ENCODE results near the gene PARL.

Gene PARL

GRCh38 chr3:183837390-183837789 is 47.3 kb downstream of the PARL start:
- TF ChIP-seq EZH2 (IDR thresholded peaks at IDR 0.05): no peak
- no peak for TF ChIP-seq FOXP2 (optimal IDR thresholded peaks at IDR 0.05; ENCODE audit: control extremely low read depth, extremely low read length, insufficient read depth)
- TF ChIP-seq POLR2AphosphoS5 (IDR thresholded peaks at IDR 0.05; ENCODE audit: borderline replicate concordance, low read depth, low read length): no peak
- no peak for DNase-seq (ENCODE audit: low read depth, low spot score)
- Histone ChIP-seq H3K9ac (ENCODE audit: insufficient read length) (no peak overlapping the region), H3K4me3 (no peak overlapping the region), H3K27ac (no peak overlapping the region), H3K9me3 (ENCODE audit: low read depth, low read length) (no peaks in the 10 kb centered on the region), H3K36me3 (ENCODE audit: insufficient read depth, low read length) (peaks cover 58% of the 10 kb centered on the region)

- no peak overlapping the region for H3K27ac ChIP-seq
- H3K9ac ChIP-seq (ENCODE audit: insufficient read length): no peak overlapping the region
- DNase-seq (ENCODE audit: low read depth, low spot score): no peak
- no peaks in the 10 kb centered on the region for H3K9me3 ChIP-seq (ENCODE audit: low read depth, low read length)
- H3K4me3 ChIP-seq: no peak overlapping the region
- TF ChIP-seq EZH2 (IDR thresholded peaks at IDR 0.05) (no peak), FOXP2 (optimal IDR thresholded peaks at IDR 0.05; ENCODE audit: control extremely low read depth, extremely low read length, insufficient read depth) (no peak), POLR2AphosphoS5 (IDR thresholded peaks at IDR 0.05; ENCODE audit: borderline replicate concordance, low read depth, low read length) (no peak)
- H3K36me3 ChIP-seq (ENCODE audit: insufficient read depth, low read length): peaks cover 40% of the 10 kb centered on the region
These were observed 51.2 kb downstream of the PARL start for GRCh38 chr3:183833516-183833915.

DNA sequence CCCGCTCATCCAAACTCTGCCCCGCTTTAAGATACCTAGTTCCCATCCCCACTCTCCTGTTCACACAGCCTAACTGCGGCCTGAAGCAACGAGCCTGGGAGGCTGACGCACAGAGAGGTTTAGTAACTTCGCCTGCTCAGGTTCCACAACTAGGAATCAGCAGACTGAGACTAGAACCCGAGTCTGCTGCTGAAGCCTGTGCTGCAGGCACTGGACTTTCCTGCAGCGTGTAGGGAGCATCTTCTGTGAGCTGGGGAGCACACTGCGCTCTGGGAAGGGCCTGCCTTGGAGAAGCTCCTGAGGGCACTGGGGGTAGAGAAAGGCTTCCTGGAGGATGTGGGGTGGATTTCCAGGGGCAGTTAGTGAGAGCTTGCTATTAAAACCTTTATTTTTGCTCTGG is 54.5 kb downstream of the PARL start:
- H3K36me3 ChIP-seq (ENCODE audit: insufficient read depth, low read length): peaks cover 37% of the 10 kb centered on the region
- no peak overlapping the region for H3K9ac ChIP-seq (ENCODE audit: insufficient read length)
- TF ChIP-seq POLR2AphosphoS5 (IDR thresholded peaks at IDR 0.05; ENCODE audit: borderline replicate concordance, low read depth, low read length) (no peak), EZH2 (IDR thresholded peaks at IDR 0.05) (no peak), FOXP2 (optimal IDR thresholded peaks at IDR 0.05; ENCODE audit: control extremely low read depth, extremely low read length, insufficient read depth) (no peak)
- H3K27ac ChIP-seq: no peak overlapping the region
- no peaks in the 10 kb centered on the region for H3K9me3 ChIP-seq (ENCODE audit: low read depth, low read length)
- no peak overlapping the region for H3K4me3 ChIP-seq
- DNase-seq (ENCODE audit: low read depth, low spot score): no peak

DNA sequence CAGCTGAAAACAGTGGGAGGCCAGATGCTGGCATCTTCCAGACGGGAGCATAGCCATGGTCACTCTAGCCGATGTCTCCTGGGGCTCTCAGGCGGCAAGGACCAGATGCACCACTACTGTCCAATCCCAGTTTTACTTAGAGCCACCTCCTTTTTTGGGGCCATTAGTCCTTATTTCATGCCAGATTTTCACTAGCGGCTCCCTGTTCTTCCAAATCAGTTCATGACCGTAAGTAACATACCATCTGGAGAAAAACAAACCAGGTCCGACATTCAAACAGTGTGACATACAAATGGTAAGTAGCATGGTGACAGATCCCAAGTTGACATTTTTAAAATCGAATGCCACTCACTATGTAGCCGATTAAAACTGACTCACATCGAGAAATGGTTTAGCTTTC is 55.2 kb downstream of the PARL start:
- no peak overlapping the region for H3K4me3 ChIP-seq
- no peaks in the 10 kb centered on the region for H3K9me3 ChIP-seq (ENCODE audit: low read depth, low read length)
- no peak for DNase-seq (ENCODE audit: low read depth, low spot score)
- TF ChIP-seq POLR2AphosphoS5 (IDR thresholded peaks at IDR 0.05; ENCODE audit: borderline replicate concordance, low read depth, low read length) (no peak), FOXP2 (optimal IDR thresholded peaks at IDR 0.05; ENCODE audit: control extremely low read depth, extremely low read length, insufficient read depth) (no peak), EZH2 (IDR thresholded peaks at IDR 0.05) (no peak)
- H3K36me3 ChIP-seq (ENCODE audit: insufficient read depth, low read length): peaks cover 37% of the 10 kb centered on the region
- no peak overlapping the region for H3K27ac ChIP-seq
- no peak overlapping the region for H3K9ac ChIP-seq (ENCODE audit: insufficient read length)

DNA sequence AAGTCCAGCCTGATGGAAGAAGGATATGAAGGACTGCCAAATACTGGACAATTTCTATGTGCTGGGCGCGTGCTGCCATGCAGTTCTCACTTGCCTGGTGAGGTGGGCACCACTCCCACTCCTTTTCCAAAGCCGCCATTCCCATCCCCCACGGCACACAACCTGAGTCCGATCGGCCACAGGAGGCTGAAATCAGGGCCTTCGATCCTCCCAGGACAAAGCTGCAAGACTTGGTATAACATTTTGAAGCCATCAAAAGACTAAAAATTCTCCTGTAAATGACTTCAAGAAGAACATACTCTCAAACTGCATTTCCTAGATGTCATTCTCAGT is 56.2 kb downstream of the PARL start:
- peaks cover 31% of the 10 kb centered on the region for H3K36me3 ChIP-seq (ENCODE audit: insufficient read depth, low read length)
- H3K9ac ChIP-seq (ENCODE audit: insufficient read length): no peak overlapping the region
- no peak for DNase-seq (ENCODE audit: low read depth, low spot score)
- no peak overlapping the region for H3K27ac ChIP-seq
- no peaks in the 10 kb centered on the region for H3K9me3 ChIP-seq (ENCODE audit: low read depth, low read length)
- no peak for TF ChIP-seq FOXP2 (optimal IDR thresholded peaks at IDR 0.05; ENCODE audit: control extremely low read depth, extremely low read length, insufficient read depth)
- TF ChIP-seq EZH2 (IDR thresholded peaks at IDR 0.05): no peak
- TF ChIP-seq POLR2AphosphoS5 (IDR thresholded peaks at IDR 0.05; ENCODE audit: borderline replicate concordance, low read depth, low read length): no peak
- no peak overlapping the region for H3K4me3 ChIP-seq

DNA sequence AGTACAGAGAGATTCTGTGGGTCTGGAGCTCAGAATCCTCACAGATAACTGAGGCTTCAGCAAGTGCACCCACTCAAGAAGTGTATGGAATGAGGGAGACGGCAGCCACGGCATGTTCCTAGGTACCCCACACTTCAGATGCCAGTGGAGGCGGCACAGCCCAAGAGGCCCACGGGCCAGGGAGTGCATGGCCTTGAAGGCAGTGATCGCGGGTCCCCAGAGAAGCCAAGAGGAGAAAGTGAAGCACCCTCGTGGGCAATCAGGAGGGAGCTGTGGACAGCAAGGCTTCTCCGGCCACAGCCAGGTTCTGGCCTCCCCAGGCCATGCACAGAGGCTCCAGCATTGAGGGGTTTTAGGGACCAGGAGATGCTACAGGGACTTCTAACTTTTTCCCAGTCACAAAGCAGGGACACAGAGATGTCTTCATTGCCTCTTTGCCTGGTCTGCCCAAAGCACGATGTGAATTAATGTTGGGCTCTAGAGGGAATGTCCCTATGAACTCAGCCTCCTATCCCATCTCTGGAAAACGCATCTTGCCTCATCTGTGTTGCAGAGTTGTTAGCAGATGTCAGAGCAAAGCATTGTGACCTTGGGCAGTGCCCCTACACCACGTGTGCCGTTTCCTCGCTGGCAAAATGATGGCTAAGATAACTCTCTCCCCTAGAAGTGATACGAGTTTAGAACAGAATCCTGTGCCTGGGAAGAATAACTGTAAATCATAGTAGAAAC is 56.7 kb downstream of the PARL start:
- Histone ChIP-seq H3K4me3 (no peak overlapping the region), H3K9me3 (ENCODE audit: low read depth, low read length) (no peaks in the 10 kb centered on the region), H3K9ac (ENCODE audit: insufficient read length) (no peak overlapping the region), H3K27ac (no peak overlapping the region), H3K36me3 (ENCODE audit: insufficient read depth, low read length) (peaks cover 26% of the 10 kb centered on the region)
- DNase-seq (ENCODE audit: low read depth, low spot score): no peak
- TF ChIP-seq FOXP2 (optimal IDR thresholded peaks at IDR 0.05; ENCODE audit: control extremely low read depth, extremely low read length, insufficient read depth) (no peak), EZH2 (IDR thresholded peaks at IDR 0.05) (no peak), POLR2AphosphoS5 (IDR thresholded peaks at IDR 0.05; ENCODE audit: borderline replicate concordance, low read depth, low read length) (no peak)

GRCh38 chr3:183826448-183827250 is 58.0 kb downstream of the PARL start:
- DNase-seq (ENCODE audit: low read depth, low spot score): no peak
- Histone ChIP-seq H3K9me3 (ENCODE audit: low read depth, low read length) (no peaks in the 10 kb centered on the region), H3K36me3 (ENCODE audit: insufficient read depth, low read length) (peaks cover 16% of the 10 kb centered on the region), H3K9ac (ENCODE audit: insufficient read length) (no peak overlapping the region), H3K27ac (no peak overlapping the region), H3K4me3 (no peak overlapping the region)
- no peak for TF ChIP-seq FOXP2 (optimal IDR thresholded peaks at IDR 0.05; ENCODE audit: control extremely low read depth, extremely low read length, insufficient read depth)
- TF ChIP-seq EZH2 (IDR thresholded peaks at IDR 0.05): no peak
- no peak for TF ChIP-seq POLR2AphosphoS5 (IDR thresholded peaks at IDR 0.05; ENCODE audit: borderline replicate concordance, low read depth, low read length)

- no peak for TF ChIP-seq FOXP2 (optimal IDR thresholded peaks at IDR 0.05; ENCODE audit: control extremely low read depth, extremely low read length, insufficient read depth)
- no peak for TF ChIP-seq POLR2AphosphoS5 (IDR thresholded peaks at IDR 0.05; ENCODE audit: borderline replicate concordance, low read depth, low read length)
- TF ChIP-seq EZH2 (IDR thresholded peaks at IDR 0.05): no peak
- no peak for DNase-seq (ENCODE audit: low read depth, low spot score)
- Histone ChIP-seq H3K9me3 (ENCODE audit: low read depth, low read length) (no peaks in the 10 kb centered on the region), H3K36me3 (ENCODE audit: insufficient read depth, low read length) (peaks cover 12% of the 10 kb centered on the region; the same call in 1 of the 2 replicates), H3K9ac (ENCODE audit: insufficient read length) (peak within 1 kb of the TSS; percentile 71), H3K4me3 (peak within 1 kb of the TSS; percentile 90), H3K27ac (no peak within 1 kb of the TSS)
These were observed 59.1 kb downstream of the PARL start, which contains the start of gene MAP6D1 for GRCh38 chr3:183825456-183826161. MAP6D1 (minus strand) TSS chr3:183825577; CDS start chr3:183825547, 30 bp downstream.
